Stimulated activated CD8-positive, alpha-beta memory T cell treated with anti-CD3 and anti-CD28 coated beads, Interleukin-2, amount 100 ng/mL, for 48 hours (primary cell): ENCODE results near the gene UBAC1.
A peak's percentile ranks its signal among the peaks of the same experiment; 100 is the strongest.
"Not testable (repeated sequence)": the region's sequence is repeated elsewhere in the genome, so short reads cannot be mapped to it uniquely, and the experiment has no call there.

ENCODE experiments used
- DNase-seq, 2 donors: peaks; one replicate each; pipeline ENCODE4 v3.0.0-alpha.2; 2020; ENCODE audit warnings: low read depth in 2 of 2

The UBAC1 gene

GRCh38 chr9:135901826-135902225 is 59.3 kb downstream of the UBAC1 start:
- no peak for DNase-seq

GRCh38 chr9:135901031-135901758 is 60.0 kb downstream of the UBAC1 start:
- no peak for DNase-seq

- no peak for DNase-seq
Measured at GRCh38 chr9:135898634-135899407, 62.4 kb downstream of the UBAC1 start.

- DNase-seq: no peak
Measured at GRCh38 chr9:135896626-135897025, 64.5 kb downstream of the UBAC1 start.

- DNase-seq: no peak
Measured at GRCh38 chr9:135896205-135896604, 65.0 kb downstream of the UBAC1 start.

GRCh38 chr9:135895202-135895848 is 65.8 kb downstream of the UBAC1 start:
- DNase-seq: no peak

GRCh38 chr9:135893104-135893503 is 68.1 kb downstream of the UBAC1 start:
- no peak for DNase-seq

- not testable (repeated sequence) for DNase-seq
Measured at GRCh38 chr9:135892327-135892726, 68.8 kb downstream of the UBAC1 start.

GRCh38 chr9:135891027-135891631 is 70.0 kb downstream of the UBAC1 start:
- no peak for DNase-seq

GRCh38 chr9:135890190-135891026 is 70.8 kb downstream of the UBAC1 start:
- DNase-seq: no peak

- no peak for DNase-seq
Measured at GRCh38 chr9:135889564-135890189, 71.5 kb downstream of the UBAC1 start.

- DNase-seq: no peak
Measured at GRCh38 chr9:135888766-135889394, 72.3 kb downstream of the UBAC1 start.

GRCh38 chr9:135888126-135888765 is 72.9 kb downstream of the UBAC1 start:
- no peak for DNase-seq

GRCh38 chr9:135887585-135888050 is 73.6 kb downstream of the UBAC1 start:
- peak; percentile 40 to 48 for DNase-seq

- DNase-seq: no peak
Measured at GRCh38 chr9:135887021-135887507, 74.1 kb downstream of the UBAC1 start.

- no peak for DNase-seq
Measured at GRCh38 chr9:135886147-135886981, 74.8 kb downstream of the UBAC1 start.

GRCh38 chr9:135885100-135885853 is 75.9 kb downstream of the UBAC1 start:
- DNase-seq: no peak
